ENCODE measurements around the gene GAREM2.
"Not testable (repeated sequence)": the region's sequence is repeated elsewhere in the genome, so short reads cannot be mapped to it uniquely, and the experiment has no call there.

Gene GAREM2

GRCh38 chr2:26172871-26173775 lies at the start of gene GAREM2:
Gene GAREM2, plus strand, starts transcription at chr2:26173088. Its CDS starts 133 bp downstream, at chr2:26173221.
- no peak for DNase-seq

GRCh38 chr2:26123426-26123825 lies 49.5 kb upstream of the GAREM2 start:
- no peak for DNase-seq

DNA sequence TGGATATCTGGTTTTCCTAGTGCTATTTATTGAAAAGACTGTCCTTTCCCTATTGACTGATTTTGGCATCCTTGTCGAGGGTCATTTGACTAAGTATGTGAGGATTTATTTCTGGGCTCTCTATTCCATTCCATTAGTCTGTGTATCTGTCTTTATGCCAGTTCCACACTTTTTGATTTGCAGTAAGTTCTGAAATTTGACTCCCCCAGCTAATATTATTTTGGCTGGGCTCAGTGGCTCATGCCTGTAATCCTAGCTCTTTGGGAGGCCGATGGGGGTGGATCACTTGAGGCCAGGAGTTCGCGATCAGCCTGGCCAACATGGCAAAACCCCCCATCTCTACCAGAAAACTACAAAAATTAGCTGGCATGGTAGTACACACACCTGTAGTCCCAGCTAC lies 46.8 kb upstream of the GAREM2 start:
- no peak for DNase-seq

DNA sequence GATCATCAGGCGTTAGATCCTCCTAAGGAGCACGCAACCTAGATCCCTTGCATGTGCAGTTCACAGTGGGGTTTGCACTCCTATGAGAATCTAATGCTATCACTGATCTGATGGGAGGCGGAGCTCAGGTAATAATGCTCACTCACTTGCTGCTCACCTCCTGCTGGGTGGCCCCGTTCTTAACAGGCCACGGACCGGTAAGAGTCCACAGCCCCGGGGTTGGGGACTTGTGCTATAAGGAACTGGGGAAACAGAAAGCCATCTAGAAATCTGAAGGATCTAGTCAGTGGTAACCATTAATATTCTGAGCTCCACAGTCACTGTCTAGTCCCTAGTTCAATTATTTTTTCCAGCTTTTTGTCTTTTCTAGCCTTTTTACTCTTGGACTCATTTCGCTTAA lies 44.7 kb upstream of the GAREM2 start:
- no peak for DNase-seq

GRCh38 chr2:26130763-26131162 lies 42.1 kb upstream of the GAREM2 start:
- no peak for DNase-seq

DNA sequence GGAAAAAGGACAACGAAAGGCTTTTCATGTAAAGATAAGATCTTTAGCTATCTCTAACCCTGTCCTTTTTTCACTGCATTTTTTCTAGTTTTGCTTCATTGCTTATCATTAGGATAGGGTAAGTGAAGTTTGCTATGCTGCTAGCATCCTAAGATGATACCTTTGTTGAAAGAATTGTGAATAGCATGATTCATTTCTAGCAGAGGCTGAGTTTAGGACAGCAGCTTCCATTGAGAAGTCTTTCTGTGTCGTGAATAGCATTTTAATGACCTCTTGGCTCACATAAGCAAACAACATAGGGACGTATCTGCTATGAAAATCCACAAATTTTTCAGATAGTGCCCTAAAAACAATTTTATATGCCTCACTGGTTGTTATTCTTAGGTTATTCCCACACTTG lies 36.4 kb upstream of the GAREM2 start:
- no peak for DNase-seq

- DNase-seq: no peak
Measured at GRCh38 chr2:26139269-26140183, 33.4 kb upstream of the GAREM2 start.

- no peak for DNase-seq
Measured at GRCh38 chr2:26141145-26141769, 31.6 kb upstream of the GAREM2 start.

DNA sequence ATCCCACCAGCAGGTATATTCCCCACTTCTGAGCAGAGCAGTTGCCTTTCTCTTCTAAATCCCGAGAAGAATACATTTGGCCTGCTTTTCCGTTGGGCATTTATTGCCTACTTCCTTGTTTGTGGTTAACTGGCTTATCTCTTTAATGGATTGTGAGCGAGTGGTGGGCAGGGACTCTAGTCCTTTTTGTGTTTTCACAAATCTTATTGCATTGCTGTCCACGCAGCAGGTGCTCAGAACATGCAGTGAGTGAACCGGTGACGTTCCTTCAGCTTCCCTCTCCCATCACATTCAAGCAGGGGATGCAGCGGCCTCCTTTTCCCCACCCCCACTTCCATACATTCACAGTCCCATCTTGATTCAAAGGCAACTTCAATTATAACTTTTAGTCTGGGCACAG lies 28.9 kb upstream of the GAREM2 start:
- no peak for DNase-seq

DNA sequence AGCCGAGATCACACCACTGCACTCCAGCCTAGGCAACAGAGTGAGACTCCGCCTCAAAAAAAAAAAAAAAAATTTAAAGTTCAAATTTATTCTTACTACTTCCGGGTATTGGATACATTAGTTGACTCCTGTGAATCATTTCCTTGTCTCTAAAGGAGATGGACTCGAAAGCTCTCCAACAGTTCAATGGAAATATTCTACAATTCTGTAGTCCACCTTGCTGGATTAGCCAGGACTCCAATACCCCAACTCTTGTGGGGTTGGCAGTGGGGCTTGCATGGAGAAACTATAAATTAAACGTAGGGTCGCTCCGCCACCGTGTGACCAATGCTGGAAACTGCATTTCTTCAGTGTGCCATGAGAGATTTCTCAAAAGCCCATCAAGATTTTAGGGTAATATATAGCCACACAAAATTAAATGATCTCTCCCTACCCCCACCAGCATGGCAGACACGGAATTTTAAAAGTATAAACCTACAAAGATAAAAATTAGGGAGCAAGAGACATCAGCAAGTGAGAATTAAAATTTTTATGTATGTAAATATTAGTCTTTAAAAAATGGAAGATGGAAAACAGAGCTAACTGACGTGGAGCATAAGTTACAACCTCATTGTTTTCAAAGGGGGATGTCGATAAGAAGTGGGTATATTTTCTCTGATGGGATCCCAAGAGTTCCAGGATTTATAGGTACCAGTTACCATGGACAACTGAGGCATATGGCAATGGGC lies 27.8 kb upstream of the GAREM2 start:
- DNase-seq: peak in 46 of 56 donors; percentile 6 to 83 (median 34)

- no peak for DNase-seq
Measured at GRCh38 chr2:26148501-26148900, 24.4 kb upstream of the GAREM2 start.

- no peak for DNase-seq
Measured at GRCh38 chr2:26150243-26150642, 22.6 kb upstream of the GAREM2 start.

DNA sequence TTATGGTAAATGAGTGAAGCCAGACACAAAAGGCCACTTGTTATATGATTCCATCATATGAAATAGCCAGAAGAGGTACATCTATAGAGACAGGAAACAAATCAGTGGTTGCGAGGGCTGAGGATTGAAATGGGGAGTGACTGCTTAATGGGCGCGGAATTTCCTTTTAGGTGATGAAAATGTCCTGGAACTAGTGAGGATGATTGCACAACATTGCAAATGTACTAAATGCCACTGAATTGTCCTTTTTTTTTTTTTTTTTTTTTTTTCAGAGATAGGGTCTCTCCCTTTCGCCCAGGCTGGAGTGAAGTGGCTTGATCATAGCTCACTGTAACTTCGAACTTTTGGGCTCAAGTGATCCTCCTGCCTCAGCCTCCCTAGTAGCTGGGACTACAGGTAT lies 15.3 kb upstream of the GAREM2 start:
- no peak for DNase-seq

- DNase-seq: no peak
Measured at GRCh38 chr2:26161926-26162325, 11.0 kb upstream of the GAREM2 start.

DNA sequence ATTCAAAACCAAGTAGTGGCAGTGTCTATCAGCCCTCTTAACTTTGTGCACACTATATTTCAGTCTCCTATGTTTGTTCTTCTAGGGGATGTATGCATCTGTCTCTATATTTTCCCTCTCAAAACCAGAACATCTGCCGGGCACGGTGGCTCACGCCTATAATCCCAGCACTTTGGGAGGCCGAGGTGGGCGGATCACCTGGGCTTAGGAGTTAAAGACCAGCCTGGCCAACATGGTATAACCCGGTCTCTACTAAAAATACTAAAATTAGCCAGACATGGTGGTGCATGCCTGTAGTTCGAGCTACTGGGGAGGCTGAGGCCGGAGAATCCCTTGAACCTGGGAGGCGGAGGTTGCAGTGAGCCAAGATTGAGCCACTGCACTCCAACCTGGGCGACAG lies 9.9 kb upstream of the GAREM2 start:
- DNase-seq: no peak

DNA sequence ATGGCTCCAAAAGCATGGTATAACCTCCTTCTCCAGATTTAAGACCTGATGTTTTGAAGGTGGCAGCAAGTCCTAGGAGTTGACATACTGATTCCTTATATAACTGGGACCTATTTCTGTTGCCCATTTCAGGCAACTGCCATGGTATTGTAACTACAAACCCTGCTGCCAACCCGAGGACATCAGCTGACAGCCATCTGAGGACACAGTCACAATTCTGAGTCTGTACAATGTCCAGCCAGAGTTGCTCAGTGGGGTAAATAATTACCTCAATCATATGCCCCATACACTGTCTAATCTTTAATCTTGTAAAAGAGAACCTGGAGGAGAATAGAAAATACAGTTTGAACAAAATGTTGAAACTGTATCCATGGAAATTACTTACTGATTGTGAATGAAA lies 8.7 kb upstream of the GAREM2 start:
- DNase-seq: peak in 20 of 56 donors; percentile 9 to 62 (median 32)

DNA sequence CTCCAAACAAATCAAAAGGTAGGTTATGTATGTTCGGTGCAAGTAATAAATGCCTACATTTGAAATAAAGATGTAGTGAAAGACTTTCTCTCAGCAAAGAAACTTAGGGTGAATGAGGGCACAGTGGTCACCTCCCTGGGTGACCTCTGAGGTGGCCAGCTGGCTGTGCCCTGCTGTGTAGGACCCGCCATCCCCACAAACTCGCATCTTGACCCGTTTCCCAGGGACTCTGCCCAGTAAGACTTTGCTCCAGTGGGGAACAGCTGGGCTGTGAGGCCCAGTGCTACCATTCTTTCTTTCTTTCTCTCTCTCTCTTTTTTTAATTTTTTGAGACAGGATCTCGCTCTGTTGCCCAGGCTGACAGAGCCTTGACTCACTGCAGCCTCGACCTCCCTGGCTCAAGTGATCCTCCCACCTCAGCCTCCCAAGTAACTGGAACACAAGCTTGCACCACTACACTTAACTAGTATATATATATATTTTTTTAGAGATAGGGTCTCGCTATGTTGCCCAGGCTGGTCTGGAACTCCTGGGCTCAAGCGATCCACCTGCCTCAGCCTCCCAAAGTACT lies 8.2 kb upstream of the GAREM2 start:
- no peak for DNase-seq

DNA sequence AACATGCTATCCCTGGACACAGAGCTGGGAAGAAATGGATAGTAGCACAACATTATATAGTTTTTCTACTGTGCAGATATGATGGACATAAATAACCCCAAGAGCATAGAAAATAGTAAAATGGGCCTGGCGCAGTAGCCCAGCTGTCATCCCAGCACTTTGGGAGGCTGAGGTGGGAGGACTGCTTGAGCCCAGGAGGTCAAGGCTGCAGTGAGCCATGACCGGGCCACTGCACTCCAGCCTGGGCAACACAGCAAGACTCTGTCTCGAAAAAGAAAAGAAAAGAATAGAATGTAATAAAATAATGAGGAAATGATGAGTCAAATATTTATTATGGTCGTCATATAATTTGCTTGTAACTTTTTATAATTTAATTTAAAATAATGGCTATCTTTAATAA lies 7.5 kb upstream of the GAREM2 start:
- DNase-seq: no peak

GRCh38 chr2:26166541-26166940 lies 6.3 kb upstream of the GAREM2 start:
- DNase-seq: not testable (repeated sequence)

GRCh38 chr2:26168785-26169184 lies 4.1 kb upstream of the GAREM2 start:
- DNase-seq: no peak

DNA sequence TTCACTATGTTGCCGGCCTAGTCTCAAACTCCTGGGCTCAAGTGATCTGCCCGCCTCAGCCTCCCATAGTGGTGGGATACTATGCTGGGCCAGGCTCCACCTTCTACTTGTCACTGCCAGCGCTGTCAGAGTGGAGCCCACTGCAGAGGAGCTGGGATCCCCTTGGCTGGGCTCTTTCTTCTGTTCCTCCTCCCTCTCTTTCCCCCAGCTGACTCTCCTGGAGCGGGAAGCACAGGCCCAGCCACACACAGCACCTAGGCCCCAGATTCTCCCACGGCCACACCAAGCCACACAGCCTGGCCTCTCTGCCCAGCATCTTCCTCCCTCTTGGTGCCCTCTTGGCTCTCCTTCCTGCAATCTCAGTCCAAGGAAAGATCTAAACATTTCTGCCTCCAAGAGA lies 3.7 kb upstream of the GAREM2 start:
- no peak for DNase-seq
